Cardiac septum (tissue), 1 donor: Measurements from ENCODE around the gene STAP2. TPM values are rescaled to one million over a fixed set of nuclear protein-coding genes. Genes with fewer than 3 reads are reported as not detected.
"Not testable (repeated sequence)": the region's sequence is repeated elsewhere in the genome, so short reads cannot be mapped to it uniquely, and the experiment has no call there.

Source experiments
- DNase-seq: peaks from one replicate; pipeline ENCODE4 v3.0.0-alpha.2; 2020; ENCODE audit warnings: low spot score
- intact Hi-C: fragments of 100-400 bp; cut with DNase I; formaldehyde crosslinking; loops from one replicate; pipeline ENCODE4 v1.14.0; 2022
- total RNA-seq: library from RNA; stranded (reverse); fragmentation: NEBNext Ultra II Directional; extraction: Animal tissue kit (Norgen Biotek cat#: 25700); gene quantifications from one replicate; pipeline ENCODE4 v1.2.1, GENCODE V29; 2021
- donor health status: DM: no; HTN: no; CAD: no.

Gene STAP2
- total RNA-seq, 1 donor from 2014 or later, result 0.83 TPM

- no peak for DNase-seq
- intact Hi-C loops, result no loop called here
These were observed 33.4 kb downstream of the STAP2 start for GRCh38 chr19:4305257-4305612.

GRCh38 chr19:4304538-4305256 lies 33.9 kb downstream of the STAP2 start, which contains the start of gene FSD1:
FSD1 (plus strand) TSS chr19:4304598; CDS start chr19:4304747, 149 bp downstream.
- intact Hi-C loops, result no loop called here
- DNase-seq, result no peak

- intact Hi-C loops, result no loop called here
- no peak for DNase-seq
These were observed 34.6 kb downstream of the STAP2 start for GRCh38 chr19:4303819-4304537.

- intact Hi-C loops, result no loop called here
- no peak for DNase-seq
These were observed 36.4 kb downstream of the STAP2 start, which contains the start of gene TMIGD2 for GRCh38 chr19:4302243-4302640. TMIGD2 (minus strand) TSS chr19:4302389; CDS start chr19:4302385, 4 bp downstream.

- DNase-seq, result no peak
- intact Hi-C loops, result no loop called here
These were observed 36.9 kb downstream of the STAP2 start for GRCh38 chr19:4301590-4302242.

- no peak for DNase-seq
- intact Hi-C loops, result no loop called here
These were observed 38.0 kb downstream of the STAP2 start for GRCh38 chr19:4300589-4300988.

- no peak for DNase-seq
- intact Hi-C loops, result no loop called here
These were observed 39.6 kb downstream of the STAP2 start for GRCh38 chr19:4298810-4299550.

- intact Hi-C loops, result no loop called here
- DNase-seq, result no peak
These were observed 40.5 kb downstream of the STAP2 start for GRCh38 chr19:4297901-4298809.

GRCh38 chr19:4295972-4296771 lies 42.5 kb downstream of the STAP2 start:
- intact Hi-C loops, result no loop called here
- DNase-seq, result no peak

- DNase-seq, result no peak
- intact Hi-C loops, result no loop called here
These were observed 44.2 kb downstream of the STAP2 start for GRCh38 chr19:4294389-4294788.

GRCh38 chr19:4292515-4292914 lies 46.1 kb downstream of the STAP2 start:
- intact Hi-C loops, result no loop called here

GRCh38 chr19:4291184-4291732 lies 47.4 kb downstream of the STAP2 start:
- intact Hi-C loops, result no loop called here
- no peak for DNase-seq

More at GRCh38 chr19:4292515-4292914, 46.1 kb downstream of the STAP2 start:
- DNase-seq, result no peak

GRCh38 chr19:4288091-4288777 lies 50.4 kb downstream of the STAP2 start:
- no peak for DNase-seq
- intact Hi-C loops, result no loop called here

- DNase-seq, intact Hi-C loops: not testable (repeated sequence)
These were observed 52.5 kb downstream of the STAP2 start for GRCh38 chr19:4286141-4286540.

- no peak for DNase-seq
- intact Hi-C loops, result no loop called here
These were observed 53.7 kb downstream of the STAP2 start for GRCh38 chr19:4284974-4285373.

GRCh38 chr19:4284176-4284958 lies 54.3 kb downstream of the STAP2 start:
- intact Hi-C loops, result no loop called here
- no peak for DNase-seq
